WTC11 (cell line): Measurements from ENCODE around the gene ITPRIP.

ENCODE experiments used
- CTCF ChIP-seq: fragments of 200-600 bp; IDR thresholded peaks from 2 replicates; pipeline ENCODE4 v1.8.0; 2022; ENCODE audit warnings: antibody characterized with exemption
- ETV6 ChIP-seq: sonication (generic); formaldehyde crosslinking; IDR thresholded peaks from 2 replicates; pipeline ENCODE4 v1.8.1; 2022; ENCODE audit warnings: mild to moderate bottlenecking, missing genetic modification reagents
- FOXJ3 ChIP-seq: sonication (generic); formaldehyde crosslinking; IDR thresholded peaks from 2 replicates; pipeline ENCODE4 v1.9.0; 2021; ENCODE audit warnings: missing genetic modification reagents, mild to moderate bottlenecking, borderline replicate concordance
- HMGXB4 ChIP-seq: sonication (generic); formaldehyde crosslinking; IDR thresholded peaks from 2 replicates; pipeline ENCODE4 v1.8.1; 2023; ENCODE audit warnings: mild to moderate bottlenecking, moderate library complexity, missing genetic modification reagents
- IRF2 ChIP-seq: sonication (generic); formaldehyde crosslinking; IDR thresholded peaks from 2 replicates; pipeline ENCODE4 v1.8.0; 2022; ENCODE audit warnings: low read depth, missing genetic modification reagents, borderline replicate concordance
- NR2C2 ChIP-seq: sonication (generic); formaldehyde crosslinking; IDR thresholded peaks from 2 replicates; pipeline ENCODE4 v1.8.0; 2022; ENCODE audit warnings: mild to moderate bottlenecking, missing genetic modification reagents
- SMAD3 ChIP-seq: sonication (generic); formaldehyde crosslinking; IDR thresholded peaks from 2 replicates; pipeline ENCODE4 v1.8.0; 2022; ENCODE audit warnings: missing genetic modification reagents, mild to moderate bottlenecking, borderline replicate concordance
- ZBTB43 ChIP-seq: sonication (generic); formaldehyde crosslinking; IDR thresholded peaks from 2 replicates; pipeline ENCODE4 v1.8.1; 2023; ENCODE audit warnings: mild to moderate bottlenecking, missing genetic modification reagents
- TF ChIP-seq, protein P1 (sequence below): sonication (generic); formaldehyde crosslinking; IDR thresholded peaks from 2 replicates; pipeline ENCODE4 v1.8.0; 2022; ENCODE audit warnings: mild to moderate bottlenecking, missing genetic modification reagents

GRCh38 chr10:104317269-104317710, 21.0 kb downstream of the ITPRIP start:
- no peak for TF ChIP-seq IRF2 (CRISPR knock-in tag)
- 0 out of 2 replicates have a peak, but pooled peaks have one; percentile 22 for TF ChIP-seq ETV6
- no peak for TF ChIP-seq HMGXB4
- no peak for TF ChIP-seq CTCF
- no peak for TF ChIP-seq SMAD3
- TF ChIP-seq FOXJ3 (CRISPR knock-in tag), result no peak
- TF ChIP-seq, protein P1, sequence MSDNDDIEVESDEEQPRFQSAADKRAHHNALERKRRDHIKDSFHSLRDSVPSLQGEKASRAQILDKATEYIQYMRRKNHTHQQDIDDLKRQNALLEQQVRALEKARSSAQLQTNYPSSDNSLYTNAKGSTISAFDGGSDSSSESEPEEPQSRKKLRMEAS (CRISPR knock-in tag), result no peak
- no peak for TF ChIP-seq ZBTB43 (CRISPR knock-in tag)
- no peak for TF ChIP-seq NR2C2 (CRISPR knock-in tag)
